ENCODE measurements around the gene OVOL2.

GRCh38 chr20:18031888-18032509 is 25.7 kb downstream of the OVOL2 start:
- TF ChIP-seq CTCF (IDR thresholded peaks at IDR 0.05; ENCODE audit: insufficient read depth, low read length, poor library complexity, severe bottlenecking) (no peak), EZH2phosphoT487 (conservative IDR thresholded peaks at IDR 0.05; ENCODE audit: low read length) (no peak)

All from SU-DHL-6 (cell line).